ENCODE data around the gene HEXB. TPM values are rescaled to one million over a fixed set of nuclear protein-coding genes. Genes with fewer than 3 reads are reported as not detected.
A peak's percentile ranks its signal among the peaks of the same experiment; 100 is the strongest.

The HEXB gene
- total RNA-seq, 1 donor from 2014 or later = 294 TPM

DNA sequence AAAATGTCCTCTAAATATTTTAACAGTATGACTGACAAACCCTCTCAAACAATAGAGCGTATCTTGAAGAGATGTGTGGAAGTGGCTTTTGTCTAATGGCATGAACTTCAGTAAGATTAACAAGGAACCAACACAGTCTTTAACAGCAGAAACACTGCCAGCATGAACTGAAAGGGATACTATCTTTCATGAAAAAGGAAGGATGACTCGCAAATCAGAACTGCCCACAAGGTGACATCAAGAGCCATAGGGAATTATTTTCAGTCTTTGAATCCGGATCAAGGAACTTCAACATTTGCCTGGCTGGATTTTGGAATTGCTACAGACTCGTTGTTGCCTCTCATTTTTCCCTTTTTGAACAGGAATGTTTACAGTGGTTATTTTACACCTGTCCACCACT lies 5.1 kb upstream of the HEXB start:
- no peaks in the 10 kb centered on the region for H3K36me3 ChIP-seq
- ATAC-seq = no peak
- no peak overlapping the region for H3K27ac ChIP-seq
- intact Hi-C loops (cut with DNase I) = no loop called here
- no peaks in the 10 kb centered on the region for H3K27me3 ChIP-seq
- DNase-seq = no peak
- H3K9me3 ChIP-seq = no peaks in the 10 kb centered on the region
- no peaks in the 10 kb centered on the region for H3K4me1 ChIP-seq
- TF ChIP-seq, protein P1, sequence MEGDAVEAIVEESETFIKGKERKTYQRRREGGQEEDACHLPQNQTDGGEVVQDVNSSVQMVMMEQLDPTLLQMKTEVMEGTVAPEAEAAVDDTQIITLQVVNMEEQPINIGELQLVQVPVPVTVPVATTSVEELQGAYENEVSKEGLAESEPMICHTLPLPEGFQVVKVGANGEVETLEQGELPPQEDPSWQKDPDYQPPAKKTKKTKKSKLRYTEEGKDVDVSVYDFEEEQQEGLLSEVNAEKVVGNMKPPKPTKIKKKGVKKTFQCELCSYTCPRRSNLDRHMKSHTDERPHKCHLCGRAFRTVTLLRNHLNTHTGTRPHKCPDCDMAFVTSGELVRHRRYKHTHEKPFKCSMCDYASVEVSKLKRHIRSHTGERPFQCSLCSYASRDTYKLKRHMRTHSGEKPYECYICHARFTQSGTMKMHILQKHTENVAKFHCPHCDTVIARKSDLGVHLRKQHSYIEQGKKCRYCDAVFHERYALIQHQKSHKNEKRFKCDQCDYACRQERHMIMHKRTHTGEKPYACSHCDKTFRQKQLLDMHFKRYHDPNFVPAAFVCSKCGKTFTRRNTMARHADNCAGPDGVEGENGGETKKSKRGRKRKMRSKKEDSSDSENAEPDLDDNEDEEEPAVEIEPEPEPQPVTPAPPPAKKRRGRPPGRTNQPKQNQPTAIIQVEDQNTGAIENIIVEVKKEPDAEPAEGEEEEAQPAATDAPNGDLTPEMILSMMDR (IDR thresholded peaks at IDR 0.05) = no peak
- no peak overlapping the region for H3K4me3 ChIP-seq

DNA sequence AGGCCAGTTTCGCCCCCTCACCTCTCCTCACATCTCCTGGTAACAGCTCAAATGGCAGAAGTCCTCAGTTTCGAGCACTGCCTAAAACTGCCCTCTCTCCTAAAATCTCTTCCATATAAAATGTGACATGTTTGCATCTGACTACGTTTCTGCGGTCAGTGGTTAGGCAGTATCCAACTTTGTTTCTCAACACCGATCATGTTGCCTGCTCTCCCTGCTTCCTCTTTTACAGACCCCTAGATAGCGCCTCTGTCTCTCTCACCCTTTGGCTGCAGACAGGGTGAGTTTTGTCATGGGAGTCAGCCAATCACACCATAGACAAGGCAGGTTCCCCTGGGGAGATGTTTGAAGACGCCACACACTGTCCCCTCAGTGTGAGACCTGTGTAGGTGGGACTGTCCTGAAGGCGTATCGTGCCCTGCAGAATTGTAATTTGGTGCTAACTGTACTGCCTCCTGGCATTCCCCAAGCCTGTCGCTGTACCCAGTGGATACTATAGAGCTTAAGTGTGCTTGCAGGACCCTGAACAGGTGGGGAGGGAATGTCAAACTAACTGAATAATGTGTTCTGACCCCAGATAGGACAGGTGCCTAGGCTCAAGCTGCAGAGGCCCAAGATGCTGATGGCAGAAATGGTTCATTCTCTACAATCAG lies 1.1 kb downstream of the HEXB start:
- peaks cover 23% of the 10 kb centered on the region for H3K36me3 ChIP-seq
- peak overlapping the region; percentile 86 for H3K27ac ChIP-seq
- intact Hi-C loops (cut with DNase I) = no loop called here
- ATAC-seq (peak; percentile 71), DNase-seq (no peak)
- H3K27me3 ChIP-seq = no peaks in the 10 kb centered on the region
- TF ChIP-seq, protein P1 (IDR thresholded peaks at IDR 0.05) = no peak
- H3K9me3 ChIP-seq = no peaks in the 10 kb centered on the region
- H3K4me1 ChIP-seq = peaks cover 15% of the 10 kb centered on the region
- H3K4me3 ChIP-seq = peak overlapping the region; percentile 69

DNA sequence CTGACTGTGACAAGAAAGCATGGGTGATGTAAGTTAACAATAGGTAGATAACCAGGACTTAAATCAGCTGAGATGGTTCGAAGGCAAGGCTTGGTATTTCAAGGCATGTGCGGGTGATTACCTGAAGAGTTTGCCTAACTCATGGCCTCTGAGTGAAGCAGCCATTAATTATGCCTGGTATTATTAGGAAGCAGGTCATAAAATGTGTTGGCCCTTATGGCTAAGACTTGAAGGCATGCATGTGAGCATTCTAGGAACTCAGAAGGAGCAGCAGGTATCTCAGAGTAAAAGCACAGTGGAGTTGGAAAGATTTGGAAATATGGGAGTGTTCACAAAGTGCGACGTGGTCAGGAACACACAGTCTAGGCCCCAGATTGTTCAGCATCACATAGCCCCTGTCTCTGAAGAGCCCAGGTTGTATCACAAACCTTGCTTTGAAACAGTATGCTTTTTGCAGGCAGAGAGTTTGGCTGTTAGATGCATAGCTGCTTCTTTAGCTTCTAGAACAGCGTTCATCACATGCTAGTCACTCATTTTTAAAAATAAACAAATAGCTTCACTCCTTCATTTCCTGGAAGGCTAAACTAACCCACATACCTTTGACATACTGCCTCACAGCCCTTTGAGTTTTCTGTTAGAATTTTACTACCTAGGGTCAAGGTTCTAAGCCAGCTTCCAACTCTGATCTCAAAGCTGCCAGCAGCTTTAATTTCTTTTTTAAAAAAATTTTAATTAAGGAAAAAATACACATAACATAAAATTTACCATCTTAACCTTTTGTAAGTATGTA lies 2.1 kb downstream of the HEXB start:
- no peak for DNase-seq

DNA sequence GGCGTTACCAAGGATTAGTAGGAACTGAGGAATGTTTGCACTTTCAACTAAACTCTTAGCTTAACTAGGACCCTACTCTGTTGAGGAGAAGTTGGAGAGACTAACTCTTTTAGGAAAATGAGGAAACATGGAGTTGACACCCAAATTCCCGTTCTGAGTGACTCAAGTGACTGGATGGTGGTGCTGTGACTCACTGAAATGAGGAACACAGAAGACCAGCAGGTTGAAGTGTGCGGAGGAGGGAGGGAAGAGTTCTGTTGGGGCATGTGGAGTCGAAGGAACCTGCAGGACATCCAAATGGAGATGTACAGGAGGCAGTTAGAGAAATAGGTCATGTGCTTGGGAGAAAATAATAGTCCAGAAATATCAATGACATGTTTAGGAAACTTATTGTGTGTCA lies 8.2 kb downstream of the HEXB start:
- DNase-seq (no peak), ATAC-seq (peak; percentile 66)
- H3K36me3 ChIP-seq = peaks cover 80% of the 10 kb centered on the region
- no peak overlapping the region for H3K4me3 ChIP-seq
- H3K27ac ChIP-seq = no peak overlapping the region
- no peaks in the 10 kb centered on the region for H3K9me3 ChIP-seq
- no peaks in the 10 kb centered on the region for H3K4me1 ChIP-seq
- TF ChIP-seq, protein P1 (IDR thresholded peaks at IDR 0.05) = no peak
- intact Hi-C loops (cut with DNase I) = no loop called here
- H3K27me3 ChIP-seq = no peaks in the 10 kb centered on the region

More for the DNA sequence above, 2.1 kb downstream of the HEXB start:
- intact Hi-C loops (cut with DNase I) = no loop called here
- Histone ChIP-seq H3K4me3 (no peak overlapping the region), H3K9me3 (no peaks in the 10 kb centered on the region), H3K27ac (no peak overlapping the region), H3K27me3 (no peaks in the 10 kb centered on the region), H3K36me3 (peaks cover 33% of the 10 kb centered on the region), H3K4me1 (peaks cover 15% of the 10 kb centered on the region)
- no peak for ATAC-seq
- TF ChIP-seq, protein P1 (IDR thresholded peaks at IDR 0.05) = no peak

DNA sequence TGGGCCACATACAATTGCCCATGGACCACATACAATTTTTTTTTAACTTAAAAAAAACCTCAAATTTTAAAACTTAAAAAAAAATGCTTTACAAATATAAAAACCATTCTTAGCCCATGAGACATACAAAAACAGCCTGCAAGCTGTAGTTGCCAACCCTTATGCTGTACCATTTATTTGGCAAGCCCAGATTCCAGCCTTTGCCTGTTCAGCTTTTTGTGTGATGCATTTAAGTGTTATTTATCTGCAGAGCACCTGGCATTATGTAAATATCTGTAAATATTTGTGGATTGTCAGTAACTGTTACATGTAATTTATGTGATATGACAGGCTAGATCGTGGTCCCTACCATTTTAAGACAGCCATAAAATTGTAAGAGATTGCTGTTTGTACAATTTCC lies 32.6 kb downstream of the HEXB start:
- no peaks in the 10 kb centered on the region for H3K4me1 ChIP-seq
- ATAC-seq (no peak), DNase-seq (no peak)
- no peaks in the 10 kb centered on the region for H3K9me3 ChIP-seq
- H3K4me3 ChIP-seq = no peak overlapping the region
- TF ChIP-seq, protein P1 (IDR thresholded peaks at IDR 0.05) = no peak
- H3K27me3 ChIP-seq = no peaks in the 10 kb centered on the region
- intact Hi-C loops (cut with DNase I) = no loop called here
- H3K27ac ChIP-seq = no peak overlapping the region
- peaks cover 93% of the 10 kb centered on the region for H3K36me3 ChIP-seq

All from upper lobe of right lung (tissue), 1 donor.